H9 (cell line): ENCODE results near the gene KAZN. TPM values are rescaled to one million over a fixed set of nuclear protein-coding genes. Genes with fewer than 3 reads are reported as not detected.

Experiments used
- DNase-seq: peaks from one replicate; pipeline ENCODE4 v3.0.0-alpha.2; 2017
- H2AFZ ChIP-seq: one replicate; pipeline ENCODE4 v1.6.1; 2013; ENCODE audit warnings: mild to moderate bottlenecking, low read length, control low read depth, moderate library complexity
- H2AK5ac ChIP-seq: 2 replicates; pipeline ENCODE4 v1.6.1; 2013; ENCODE audit warnings: low read length, control low read depth, mixed read lengths; ENCODE audit not compliant: insufficient read length
- H2BK120ac ChIP-seq: one replicate; pipeline ENCODE4 v1.6.1; 2013; ENCODE audit warnings: low read depth, mild to moderate bottlenecking, low read length, control low read depth, inconsistent platforms; ENCODE audit not compliant: poor library complexity, severe bottlenecking
- H2BK12ac ChIP-seq: 2 replicates; pipeline ENCODE4 v1.6.1; 2013; ENCODE audit warnings: low read length, control low read depth, mixed read lengths, low read depth; ENCODE audit not compliant: insufficient read length
- H2BK15ac ChIP-seq: 2 replicates; pipeline ENCODE4 v1.6.1; 2013; ENCODE audit warnings: low read depth, low read length, control low read depth
- H2BK20ac ChIP-seq: one replicate; pipeline ENCODE4 v1.6.1; 2013; ENCODE audit warnings: low read depth, mild to moderate bottlenecking, low read length, control low read depth, inconsistent platforms; ENCODE audit not compliant: poor library complexity, severe bottlenecking
- H2BK5ac ChIP-seq: 2 replicates; pipeline ENCODE4 v1.6.1; 2013; ENCODE audit warnings: low read length, control low read depth, mixed read lengths; ENCODE audit not compliant: insufficient read length
- H3K14ac ChIP-seq: 2 replicates; pipeline ENCODE4 v1.6.1; 2013; ENCODE audit warnings: low read length, control low read depth; ENCODE audit not compliant: insufficient read depth
- H3K18ac ChIP-seq: 2 replicates; pipeline ENCODE4 v1.6.1; 2013; ENCODE audit warnings: low read depth, mild to moderate bottlenecking, mixed read lengths, low read length, control low read depth; ENCODE audit not compliant: insufficient read length
- H3K23ac ChIP-seq: 2 replicates; pipeline ENCODE4 v1.6.1; 2013; ENCODE audit warnings: low read length, control low read depth, mixed read lengths, low read depth; ENCODE audit not compliant: insufficient read length
- H3K23me2 ChIP-seq: 2 replicates; pipeline ENCODE4 v1.6.1; 2013; ENCODE audit warnings: low read depth, mild to moderate bottlenecking, mixed read lengths, low read length, control low read depth; ENCODE audit not compliant: insufficient read length, poor library complexity, severe bottlenecking
- H3K27ac ChIP-seq: 2 replicates; pipeline ENCODE4 v1.5.1; 2013; ENCODE audit warnings: low read length, control low read depth, mixed read lengths, low read depth; ENCODE audit not compliant: insufficient read length
- H3K27me3 ChIP-seq: 2 replicates; pipeline ENCODE4 v1.6.1; 2013; ENCODE audit warnings: low read length, control low read depth, inconsistent platforms; ENCODE audit not compliant: insufficient read depth
- H3K4ac ChIP-seq: 2 replicates; pipeline ENCODE4 v1.6.1; 2013; ENCODE audit warnings: low read depth, mild to moderate bottlenecking, control low read depth, inconsistent platforms, low read length, moderate library complexity
- H3K4me1 ChIP-seq: 2 replicates; pipeline ENCODE4 v1.6.1; 2013; ENCODE audit warnings: low read length, control low read depth, inconsistent platforms; ENCODE audit not compliant: insufficient read depth
- H3K4me2 ChIP-seq: 2 replicates; pipeline ENCODE4 v1.6.1; 2013; ENCODE audit warnings: low read length, control low read depth, mixed read lengths; ENCODE audit not compliant: insufficient read length, insufficient read depth
- H3K56ac ChIP-seq: 2 replicates; pipeline ENCODE4 v1.6.1; 2013; ENCODE audit warnings: low read depth, mild to moderate bottlenecking, mixed read lengths, low read length, control low read depth; ENCODE audit not compliant: insufficient read length
- H3K79me1 ChIP-seq: 2 replicates; pipeline ENCODE4 v1.6.1; 2013; ENCODE audit warnings: low read depth, mild to moderate bottlenecking, moderate library complexity, low read length, control low read depth, inconsistent platforms; ENCODE audit not compliant: insufficient read depth, poor library complexity, severe bottlenecking
- H3K79me2 ChIP-seq: 2 replicates; pipeline ENCODE4 v1.6.1; 2013; ENCODE audit warnings: low read length, control low read depth, inconsistent platforms; ENCODE audit not compliant: insufficient read depth
- H3K9ac ChIP-seq: 2 replicates; pipeline ENCODE4 v1.6.1; 2013; ENCODE audit warnings: low read length, control low read depth, mixed read lengths; ENCODE audit not compliant: insufficient read length; ENCODE audit errors: extremely low read depth
- H3K9me3 ChIP-seq: one replicate; pipeline ENCODE4 v1.6.1; 2013; ENCODE audit warnings: low read depth, low read length, inconsistent platforms; ENCODE audit not compliant: control insufficient read depth
- H3T11ph ChIP-seq: one replicate; pipeline ENCODE4 v1.6.1; 2013; ENCODE audit warnings: mild to moderate bottlenecking, low read length, control low read depth, inconsistent platforms
- H4K20me1 ChIP-seq: one replicate; pipeline ENCODE4 v1.6.1; 2013; ENCODE audit not compliant: control insufficient read depth, insufficient read length, insufficient read depth
- H4K5ac ChIP-seq: 2 replicates; pipeline ENCODE4 v1.6.1; 2013; ENCODE audit warnings: low read depth, mild to moderate bottlenecking, mixed read lengths, low read length, control low read depth; ENCODE audit not compliant: insufficient read length
- H4K8ac ChIP-seq: replicated peaks from 2 replicates; pipeline ENCODE4 v1.6.1; 2013; ENCODE audit warnings: low read length, control low read depth, mixed read lengths, low read depth; ENCODE audit not compliant: insufficient read length
- H4K91ac ChIP-seq: 2 replicates; pipeline ENCODE4 v1.6.1; 2013; ENCODE audit warnings: low read depth, mild to moderate bottlenecking, moderate library complexity, mixed read lengths, low read length, control low read depth; ENCODE audit not compliant: insufficient read length
- H3K27ac Mint-ChIP-seq, 3 experiments: 2 replicates in 2 of 3; 3 replicates in 1 of 3; pipeline ENCODE4 v1.8.0; 2020 to 2021; ENCODE audit warnings: mixed read lengths in 3 of 3, mild to moderate bottlenecking in 1 of 3, moderate library complexity in 1 of 3
- H3K27me3 Mint-ChIP-seq: 2 replicates; pipeline ENCODE4 v1.8.0; 2021; ENCODE audit warnings: low read depth, mild to moderate bottlenecking, moderate library complexity, mixed read lengths
- H3K36me3 Mint-ChIP-seq, 3 experiments: 2 replicates in 2 of 3; 3 replicates in 1 of 3; pipeline ENCODE4 v1.8.0; 2020 to 2021; ENCODE audit warnings: low read depth in 3 of 3, mixed read lengths in 3 of 3; ENCODE audit not compliant: insufficient read depth in 1 of 3
- H3K4me1 Mint-ChIP-seq, 2 experiments: 2 replicates each; pipeline ENCODE4 v1.8.0; 2020; ENCODE audit warnings: mixed read lengths in 2 of 2
- H3K4me3 Mint-ChIP-seq, 2 experiments: 2 replicates in 1 of 2; 3 replicates in 1 of 2; pipeline ENCODE4 v1.8.0; 2020 to 2021; ENCODE audit warnings: mild to moderate bottlenecking in 2 of 2, mixed read lengths in 2 of 2, moderate library complexity in 1 of 2
- H3K9me3 Mint-ChIP-seq, 2 experiments: 2 replicates in 1 of 2; 3 replicates in 1 of 2; pipeline ENCODE4 v1.8.0; 2020; ENCODE audit warnings: mild to moderate bottlenecking in 2 of 2, mixed read lengths in 2 of 2, moderate library complexity in 1 of 2
- CTCF ChIP-seq: fragments of 200-600 bp; sonication (generic); conservative IDR thresholded peaks from 3 replicates; pipeline ENCODE4 v1.8.0; 2021; ENCODE audit warnings: antibody characterized with exemption, mild to moderate bottlenecking
- WGBS: extraction: QIAGEN DNeasy Blood & Tissue Kit; methylation state at CpG from one replicate; pipeline ENCODE4 v1.1.7; 2013; ENCODE audit warnings: missing lambda C conversion rate, low lambda C conversion rate, mixed read lengths; ENCODE audit not compliant: insufficient read length; ENCODE audit errors: extremely low coverage; 5-methylcytosine and 5-hydroxymethylcytosine counted together
- total RNA-seq: library from RNA; stranded (reverse); gene quantifications from 2 replicates; pipeline ENCODE4 v1.2.1, GENCODE V29; 2021

The KAZN gene
- total RNA-seq, 1 experiment from 2014 or later, result 7.6 TPM

- Histone ChIP-seq H3K9me3 (no peaks in the 10 kb centered on the region), H3K4ac (no peak overlapping the region), H4K20me1 (no peaks in the 10 kb centered on the region), H3K4me1 (no peaks in the 10 kb centered on the region), H2AFZ (no peak overlapping the region), H3K23ac (no peak overlapping the region), H3K27me3 (no peaks in the 10 kb centered on the region), H3K14ac (no peak overlapping the region), H4K91ac (no peak overlapping the region), H3K23me2 (no peaks in the 10 kb centered on the region), H2BK15ac (no peak overlapping the region), H3K4me2 (no peak overlapping the region), H4K5ac (no peak overlapping the region), H3T11ph (no peak overlapping the region), H4K8ac (no peak overlapping the region), H3K18ac (no peak overlapping the region), H3K9ac (no peak overlapping the region), H3K79me1 (no peaks in the 10 kb centered on the region), H2AK5ac (no peak overlapping the region), H2BK20ac (no peak overlapping the region), H2BK12ac (no peak overlapping the region), H2BK120ac (no peak overlapping the region), H2BK5ac (no peak overlapping the region), H3K56ac (no peak overlapping the region), H3K27ac (no peak overlapping the region), H3K79me2 (no peaks in the 10 kb centered on the region)
- TF ChIP-seq CTCF, result no peak
- DNase-seq, result no peak
- Mint-ChIP-seq H3K36me3 (no peaks in the 10 kb centered on the region), H3K4me3 (no peak overlapping the region), H3K27ac (no peak overlapping the region), H3K9me3 (no peaks in the 10 kb centered on the region), H3K4me1 (no peaks in the 10 kb centered on the region), H3K27me3 (no peaks in the 10 kb centered on the region)
- no CpG with 5 or more reads among the region's 6 CpGs for WGBS
Observed at GRCh38 chr1:15071936-15072335, 473.5 kb downstream of the KAZN start.
